ENCODE results near the gene ZHX3.
"Not testable (repeated sequence)": the region's sequence is repeated elsewhere in the genome, so short reads cannot be mapped to it uniquely, and the experiment has no call there.

ZHX3 gene

DNA sequence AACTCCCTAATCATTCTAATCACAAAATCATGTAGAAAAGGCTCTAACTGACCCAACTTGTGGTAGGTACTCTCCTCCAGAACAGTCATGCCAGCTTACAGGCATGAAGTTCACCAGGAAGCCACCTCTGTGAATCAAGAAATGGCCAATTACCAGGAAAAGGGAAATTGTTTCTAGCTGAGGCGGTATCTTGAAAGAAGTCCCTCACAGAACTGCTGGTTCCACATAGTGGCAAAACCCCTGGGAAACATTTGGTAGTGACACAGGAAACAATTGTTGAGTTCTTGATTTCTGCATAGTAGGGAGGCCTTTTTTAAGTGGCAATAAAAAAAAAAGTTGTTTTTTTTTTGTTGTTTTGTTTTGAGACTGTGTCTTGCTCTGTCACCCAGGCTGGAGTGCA lies 3.4 kb upstream of the ZHX3 start:
- H3K4me3 Mint-ChIP-seq: no peak overlapping the region
- ATAC-seq: no peak

DNA sequence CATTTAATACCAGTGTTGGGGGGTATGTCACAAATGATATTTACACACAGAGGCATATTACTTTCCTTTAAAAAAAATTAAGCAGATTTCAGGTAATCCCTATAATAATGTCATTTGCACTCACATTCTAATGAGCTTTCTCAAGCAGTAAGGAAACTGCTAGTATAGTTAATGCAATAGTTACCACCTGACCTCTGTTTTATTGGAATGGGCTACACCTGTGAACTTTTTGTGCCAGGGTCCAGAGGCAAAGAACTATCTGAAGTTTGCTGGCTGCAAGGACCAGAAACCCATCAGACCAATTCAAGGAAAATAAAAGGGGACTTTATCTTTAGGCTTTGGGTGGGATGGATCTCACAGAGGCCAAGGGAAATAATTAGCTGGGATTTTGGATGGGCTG lies 2.9 kb upstream of the ZHX3 start:
- no peak overlapping the region for H3K27ac Mint-ChIP-seq

More for the DNA sequence above, 3.4 kb upstream of the ZHX3 start:
- DNase-seq (ENCODE audit: low spot score in 2 of 2): no peak
- no peak overlapping the region for H3K27ac Mint-ChIP-seq
- no peaks in the 10 kb centered on the region for H3K9me3 Mint-ChIP-seq
- peaks cover 14% of the 10 kb centered on the region for H3K4me1 Mint-ChIP-seq
- no peaks in the 10 kb centered on the region for H3K36me3 Mint-ChIP-seq

DNA sequence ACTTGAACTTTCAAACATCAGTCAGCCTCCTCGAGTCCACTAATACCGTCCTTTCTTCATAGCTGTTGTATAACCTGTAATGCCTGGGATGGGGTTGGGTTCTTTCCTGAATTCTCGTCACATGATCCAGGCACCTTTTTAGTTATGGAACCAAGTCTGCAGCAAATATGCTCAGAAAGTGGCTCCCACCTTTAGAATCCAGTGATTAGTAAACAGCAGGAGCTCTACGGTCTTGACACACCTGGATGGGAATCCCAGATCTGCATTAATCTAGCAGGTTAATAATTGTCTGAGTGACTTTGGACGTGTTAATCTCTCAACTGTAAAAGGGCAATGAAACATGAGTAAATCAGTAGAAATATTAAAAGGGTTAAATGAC lies 729 bp upstream of the ZHX3 start:
- no peaks in the 10 kb centered on the region for H3K9me3 Mint-ChIP-seq
- H3K4me3 Mint-ChIP-seq: peak overlapping the region; percentile 90
- H3K36me3 Mint-ChIP-seq: no peaks in the 10 kb centered on the region
- no peak for DNase-seq (ENCODE audit: low spot score in 2 of 2)
- peak overlapping the region; percentile 50 for H3K27ac Mint-ChIP-seq
- H3K4me1 Mint-ChIP-seq: peaks cover 14% of the 10 kb centered on the region
- ATAC-seq: no peak

More for the DNA sequence above, 2.9 kb upstream of the ZHX3 start:
- Mint-ChIP-seq H3K4me3 (no peak overlapping the region), H3K36me3 (no peaks in the 10 kb centered on the region), H3K9me3 (no peaks in the 10 kb centered on the region), H3K4me1 (peaks cover 14% of the 10 kb centered on the region)
- ATAC-seq (no peak), DNase-seq (ENCODE audit: low spot score in 2 of 2) (no peak)

DNA sequence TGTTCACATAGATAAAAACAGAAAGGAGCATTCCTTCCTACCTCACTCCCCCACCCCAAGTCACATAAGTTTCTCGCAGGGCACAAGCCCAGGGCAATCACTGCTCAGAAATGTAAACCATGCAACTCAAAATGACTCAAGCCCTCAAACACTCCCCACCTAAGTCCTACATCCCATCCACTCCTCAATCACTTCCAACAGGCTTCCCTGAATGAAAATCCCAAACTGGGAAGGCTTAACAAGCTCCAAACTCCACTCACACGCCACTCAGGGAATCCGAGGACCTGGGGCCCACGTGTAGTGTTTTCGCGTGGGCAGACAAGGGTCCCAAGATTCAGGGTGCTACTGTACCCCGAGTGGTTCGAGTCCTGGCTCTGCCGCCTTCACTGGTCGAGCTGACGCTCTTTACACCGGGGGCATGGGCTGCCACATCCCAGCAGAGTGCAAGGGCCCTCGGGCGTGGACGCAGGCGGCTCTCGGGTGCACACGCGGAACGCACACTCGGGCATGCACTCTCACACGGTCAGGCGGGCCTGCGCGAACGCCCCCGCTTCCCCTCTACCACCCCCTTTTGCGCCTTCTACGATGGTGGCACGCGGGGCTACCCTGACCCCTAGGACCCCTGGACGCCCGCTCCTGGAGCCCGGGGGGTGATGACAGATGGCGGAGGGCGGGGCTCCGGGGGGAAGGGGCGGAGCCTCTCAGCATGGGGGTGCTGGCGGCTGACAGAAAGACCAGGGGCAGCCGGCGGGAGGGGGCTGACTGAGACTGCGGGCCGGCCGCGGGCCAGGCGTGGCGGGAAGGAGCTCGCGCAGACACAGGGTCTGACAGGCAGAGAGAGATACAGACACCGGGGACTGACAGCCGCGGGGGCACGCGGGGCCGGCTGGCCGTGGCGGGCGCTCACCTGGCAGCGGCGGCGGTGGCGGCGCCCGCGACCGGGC lies 657 bp downstream of the ZHX3 start:
- ATAC-seq: peak; percentile 77
- Mint-ChIP-seq H3K4me1 (peaks cover 14% of the 10 kb centered on the region), H3K27ac (peak overlapping the region; percentile 88), H3K36me3 (no peaks in the 10 kb centered on the region), H3K4me3 (peak overlapping the region; percentile 90), H3K9me3 (no peaks in the 10 kb centered on the region)
- peak; percentile 64 to 88 for DNase-seq (ENCODE audit: low spot score in 2 of 2)

DNA sequence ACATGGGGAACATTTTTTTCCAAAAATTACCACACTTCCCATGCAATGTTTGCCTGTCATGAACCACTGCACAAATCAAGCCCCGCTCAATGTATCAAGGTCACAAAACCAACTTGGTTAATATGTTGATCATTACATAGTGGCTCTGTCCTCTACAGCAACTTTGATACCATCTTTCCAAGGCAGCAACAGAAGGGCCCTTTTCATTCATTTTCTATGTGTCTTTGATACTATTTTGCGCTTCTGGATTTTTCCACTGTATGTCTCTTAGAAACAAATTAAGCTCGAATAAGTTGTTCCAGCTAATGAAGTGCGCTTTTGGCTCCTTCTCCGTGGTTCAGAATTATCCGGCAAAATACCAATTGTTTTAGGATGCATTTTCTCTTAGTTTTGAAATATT lies 1.5 kb downstream of the ZHX3 start:
- H3K4me3 Mint-ChIP-seq: peak overlapping the region; percentile 90
- no peaks in the 10 kb centered on the region for H3K36me3 Mint-ChIP-seq
- H3K4me1 Mint-ChIP-seq: peaks cover 14% of the 10 kb centered on the region
- H3K9me3 Mint-ChIP-seq: no peaks in the 10 kb centered on the region
- ATAC-seq (no peak), DNase-seq (ENCODE audit: low spot score in 2 of 2) (no peak)
- H3K27ac Mint-ChIP-seq: no peak overlapping the region

DNA sequence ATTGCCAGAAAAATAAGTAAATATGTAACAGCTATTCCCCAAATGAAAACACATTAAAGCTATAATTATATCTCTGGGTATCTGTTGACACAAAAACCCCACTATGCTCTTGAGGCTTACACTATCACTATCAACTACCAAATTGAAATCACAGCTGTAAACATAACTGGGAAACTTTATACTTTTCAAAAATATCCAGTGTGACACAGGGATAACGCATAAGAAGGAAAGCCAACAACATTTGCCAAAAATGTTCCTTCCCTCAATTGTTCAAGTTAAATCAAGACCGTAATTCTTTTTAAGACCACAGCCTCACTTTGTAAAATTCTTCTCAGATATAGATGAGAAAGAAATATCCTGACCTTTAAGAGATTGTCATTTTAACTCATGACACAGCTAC lies 3.1 kb downstream of the ZHX3 start:
- no peaks in the 10 kb centered on the region for H3K9me3 Mint-ChIP-seq
- no peaks in the 10 kb centered on the region for H3K36me3 Mint-ChIP-seq
- H3K4me1 Mint-ChIP-seq: peaks cover 19% of the 10 kb centered on the region
- no peak overlapping the region for H3K27ac Mint-ChIP-seq
- DNase-seq (ENCODE audit: low spot score in 2 of 2): no peak
- H3K4me3 Mint-ChIP-seq: no peak overlapping the region
- ATAC-seq: no peak

DNA sequence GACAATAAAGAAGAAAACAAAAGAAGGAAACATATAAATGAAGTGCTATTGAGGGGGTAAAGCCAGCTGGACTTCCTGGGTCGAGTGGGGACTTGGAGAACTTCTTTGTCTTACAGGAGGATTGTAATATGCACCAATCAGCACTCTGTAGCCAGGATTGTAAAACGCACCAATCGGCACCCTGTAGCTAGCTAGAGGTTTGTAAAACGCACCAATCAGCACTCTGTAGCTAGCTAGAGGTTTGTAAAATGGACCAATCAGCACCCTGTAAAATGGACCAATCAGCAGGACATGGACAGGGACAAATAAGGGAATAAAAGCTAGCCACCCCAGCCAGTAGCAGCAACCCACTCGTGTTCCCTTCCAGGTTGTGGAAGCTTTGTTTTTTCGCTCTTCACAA lies 5.5 kb downstream of the ZHX3 start:
- not testable (repeated sequence) for H3K27ac Mint-ChIP-seq; H3K4me3 Mint-ChIP-seq; H3K36me3 Mint-ChIP-seq; DNase-seq (ENCODE audit: low spot score in 2 of 2); ATAC-seq; H3K9me3 Mint-ChIP-seq
- peaks cover 17% of the 10 kb centered on the region for H3K4me1 Mint-ChIP-seq

DNA sequence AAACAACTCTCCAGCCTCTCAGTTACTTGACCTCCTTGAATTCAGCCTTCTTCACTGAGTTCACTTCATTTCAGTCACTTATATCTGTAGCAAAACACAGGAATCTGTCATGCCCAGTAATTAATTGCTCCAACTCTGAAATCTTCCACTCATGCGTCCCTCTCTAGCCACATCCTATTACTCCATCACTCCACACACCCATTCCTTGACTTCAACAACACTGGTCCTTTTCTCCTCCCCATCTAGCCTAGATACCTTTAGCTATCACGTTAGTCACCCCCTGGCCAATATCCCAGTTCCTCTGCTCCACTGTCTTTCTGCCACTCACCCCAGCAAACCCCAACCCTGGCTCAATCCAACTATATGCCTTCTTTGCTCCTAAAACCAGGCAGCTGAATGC lies 7.7 kb downstream of the ZHX3 start:
- peaks cover 12% of the 10 kb centered on the region for H3K4me1 Mint-ChIP-seq
- H3K4me3 Mint-ChIP-seq: no peak overlapping the region
- no peak for ATAC-seq
- no peak for DNase-seq (ENCODE audit: low spot score in 2 of 2)
- no peaks in the 10 kb centered on the region for H3K9me3 Mint-ChIP-seq
- no peak overlapping the region for H3K27ac Mint-ChIP-seq
- no peaks in the 10 kb centered on the region for H3K36me3 Mint-ChIP-seq

DNA sequence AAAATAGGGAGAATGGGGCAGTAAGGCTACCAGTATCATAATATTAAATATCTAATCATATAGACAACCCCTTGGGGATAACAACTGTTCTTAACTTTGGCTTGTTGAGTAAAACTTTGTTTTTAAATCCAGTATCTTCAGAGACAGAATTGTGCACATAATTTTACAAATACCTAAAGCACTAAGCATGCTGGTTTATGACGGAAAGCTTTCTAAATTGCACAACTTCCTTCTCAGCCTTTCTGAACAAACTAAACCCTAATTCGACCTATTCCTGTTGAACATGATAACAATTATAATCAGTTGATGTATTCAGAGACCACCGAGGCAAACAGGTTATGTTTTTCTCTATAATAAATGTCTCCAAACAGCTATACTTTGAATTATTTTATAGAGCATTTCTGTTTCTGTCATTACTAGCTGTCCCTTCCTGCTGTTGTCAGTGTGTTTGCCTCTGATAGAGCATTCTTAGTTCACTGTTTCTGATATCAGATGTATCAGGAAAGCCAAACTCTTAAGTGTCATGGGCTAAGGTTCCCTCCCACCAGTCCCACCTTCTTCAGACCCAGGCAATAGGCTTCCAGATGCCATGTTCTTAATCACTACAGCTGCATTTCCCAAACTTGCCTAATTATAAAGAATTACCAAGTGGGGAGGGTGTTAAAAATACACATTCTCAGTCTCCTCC lies 8.7 kb downstream of the ZHX3 start:
- Mint-ChIP-seq H3K4me3 (no peak overlapping the region), H3K36me3 (no peaks in the 10 kb centered on the region), H3K9me3 (no peaks in the 10 kb centered on the region), H3K27ac (no peak overlapping the region), H3K4me1 (peaks cover 12% of the 10 kb centered on the region)
- DNase-seq (ENCODE audit: low spot score in 2 of 2) (no peak), ATAC-seq (no peak)

DNA sequence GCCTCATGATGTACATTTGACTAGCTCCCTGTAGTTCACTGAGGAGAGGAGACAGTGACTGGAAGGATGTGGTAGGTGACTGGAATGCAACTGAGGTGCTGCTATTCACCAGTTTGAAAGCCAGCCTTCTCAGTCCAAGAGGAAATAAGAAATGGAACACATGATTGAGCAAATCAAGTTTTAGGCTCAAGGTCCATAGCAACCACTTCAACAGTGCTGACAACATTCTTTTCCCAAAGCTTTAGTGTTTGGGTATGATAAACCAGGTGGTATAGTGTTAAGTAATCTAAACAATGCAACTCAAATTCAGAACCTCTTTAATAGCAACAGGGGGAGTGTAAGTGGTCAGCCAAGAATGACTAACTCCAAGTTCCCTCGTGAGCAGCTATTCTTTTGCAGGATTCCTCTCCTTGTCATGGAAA lies 9.2 kb downstream of the ZHX3 start:
- peak; percentile 26 for ATAC-seq
- Mint-ChIP-seq H3K9me3 (no peaks in the 10 kb centered on the region), H3K36me3 (no peaks in the 10 kb centered on the region), H3K27ac (no peak overlapping the region), H3K4me1 (peaks cover 12% of the 10 kb centered on the region), H3K4me3 (no peak overlapping the region)
- DNase-seq (ENCODE audit: low spot score in 2 of 2): no peak

DNA sequence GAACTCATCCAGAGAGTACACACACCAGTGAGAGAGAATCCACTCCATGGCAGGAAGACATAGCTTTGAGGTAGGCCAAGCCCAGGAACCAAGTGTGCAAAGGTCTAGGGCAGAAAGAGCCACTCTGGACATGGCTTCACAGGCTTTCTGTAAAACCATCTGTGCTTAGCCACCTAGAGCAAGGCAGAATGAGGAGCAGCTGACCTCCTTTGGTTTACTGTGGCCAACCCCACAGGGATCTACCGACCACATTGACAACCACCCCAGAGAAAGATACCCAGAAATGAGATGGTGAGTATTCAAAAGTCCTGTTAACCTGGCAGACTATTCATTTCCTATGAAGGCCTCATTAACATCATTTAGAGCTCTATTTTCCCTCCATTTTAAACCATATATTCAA lies 10.5 kb downstream of the ZHX3 start:
- Mint-ChIP-seq H3K9me3 (no peaks in the 10 kb centered on the region), H3K4me3 (no peak overlapping the region), H3K4me1 (peaks cover 12% of the 10 kb centered on the region), H3K36me3 (no peaks in the 10 kb centered on the region), H3K27ac (no peak overlapping the region)
- DNase-seq (ENCODE audit: low spot score in 2 of 2): no peak
- ATAC-seq: no peak

DNA sequence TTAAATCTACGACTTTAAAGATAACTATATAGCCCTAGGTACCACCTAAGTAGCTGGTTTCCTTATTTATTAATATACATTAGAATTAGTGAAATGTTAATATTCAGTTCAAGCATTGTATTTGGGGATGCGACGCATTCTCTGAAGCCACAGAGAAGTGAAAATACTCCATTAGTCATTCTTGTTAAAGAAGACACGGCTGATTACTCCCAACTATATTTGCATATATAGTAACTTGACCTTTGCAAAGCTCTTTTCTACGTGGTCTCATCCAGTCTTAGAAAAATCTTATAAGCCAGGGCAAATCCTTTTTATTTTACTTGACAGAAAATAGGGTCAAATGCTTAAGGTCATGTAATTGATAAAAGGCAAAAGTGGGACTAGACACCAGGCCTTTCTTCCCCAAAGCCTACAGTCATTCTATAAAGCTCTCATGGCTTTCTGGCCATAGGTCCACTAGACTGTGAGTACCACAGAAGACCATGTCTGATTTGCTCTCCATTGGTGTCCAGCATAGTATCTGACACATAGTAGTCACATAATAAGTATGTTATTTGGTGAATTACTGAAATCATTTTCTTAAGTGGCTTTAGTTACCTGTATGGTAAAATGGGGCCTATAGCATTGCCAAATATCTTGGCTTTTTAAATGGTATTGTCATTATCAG lies 11.3 kb downstream of the ZHX3 start:
- Mint-ChIP-seq H3K9me3 (no peaks in the 10 kb centered on the region), H3K4me1 (peaks cover 12% of the 10 kb centered on the region), H3K36me3 (no peaks in the 10 kb centered on the region), H3K4me3 (no peak overlapping the region), H3K27ac (no peak overlapping the region)
- DNase-seq (ENCODE audit: low spot score in 2 of 2) (no peak), ATAC-seq (no peak)

DNA sequence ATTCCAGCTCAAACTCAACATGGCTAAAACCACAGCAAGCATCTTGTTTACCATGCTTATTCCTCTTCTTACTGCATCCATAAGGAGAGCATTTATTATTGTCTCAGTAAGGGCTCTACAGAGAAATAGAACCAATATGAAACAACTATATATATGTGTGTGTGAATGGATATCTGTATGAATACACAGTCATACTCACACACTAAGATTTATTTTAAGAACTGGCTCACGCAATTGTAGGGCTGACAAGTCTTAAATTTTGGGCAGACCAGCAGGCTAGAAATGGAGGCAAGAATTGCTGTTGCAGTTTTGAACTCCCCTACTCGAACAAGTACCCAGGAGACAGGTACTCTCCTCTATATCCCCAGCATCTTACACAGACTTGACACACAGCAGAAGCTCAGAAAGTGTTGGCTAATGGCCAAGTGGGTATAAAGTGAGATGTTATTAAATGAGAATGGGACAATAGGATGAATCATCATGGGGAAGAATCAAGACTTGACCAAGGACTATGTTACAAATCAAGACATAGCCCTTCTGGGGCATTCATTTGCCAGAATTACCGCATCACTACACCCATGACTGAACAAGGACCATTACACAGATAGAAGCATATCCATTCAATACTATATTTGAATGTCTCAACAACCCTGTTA lies 13.0 kb downstream of the ZHX3 start:
- Mint-ChIP-seq H3K27ac (no peak overlapping the region), H3K4me1 (peaks cover 8% of the 10 kb centered on the region)

DNA sequence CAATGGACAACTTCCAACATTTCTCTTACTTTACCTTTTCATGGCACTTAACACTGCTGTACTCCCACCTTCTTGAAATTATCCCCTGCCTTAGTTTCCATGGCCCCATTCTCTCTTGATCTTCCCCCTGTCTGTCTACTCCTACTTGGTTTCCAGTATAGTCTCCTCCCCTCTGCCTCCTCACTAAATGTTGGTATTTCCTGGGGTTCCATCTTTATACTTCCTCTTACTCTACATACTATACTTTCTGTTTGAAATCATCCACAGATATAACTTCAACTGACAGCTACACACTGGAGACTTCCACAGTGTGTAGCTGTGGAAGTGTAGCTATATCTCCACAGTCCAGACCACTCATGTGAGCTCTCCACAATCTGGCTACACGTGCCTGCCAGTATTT lies 13.5 kb downstream of the ZHX3 start:
- no peaks in the 10 kb centered on the region for H3K9me3 Mint-ChIP-seq
- no peak for ATAC-seq
- no peak overlapping the region for H3K4me3 Mint-ChIP-seq
- H3K4me1 Mint-ChIP-seq: peaks cover 7% of the 10 kb centered on the region
- no peak for DNase-seq (ENCODE audit: low spot score in 2 of 2)
- H3K27ac Mint-ChIP-seq: no peak overlapping the region
- no peaks in the 10 kb centered on the region for H3K36me3 Mint-ChIP-seq

More for the DNA sequence above, 13.0 kb downstream of the ZHX3 start:
- no peak for DNase-seq (ENCODE audit: low spot score in 2 of 2)
- no peaks in the 10 kb centered on the region for H3K9me3 Mint-ChIP-seq
- H3K4me3 Mint-ChIP-seq: no peak overlapping the region
- no peak for ATAC-seq
- no peaks in the 10 kb centered on the region for H3K36me3 Mint-ChIP-seq

DNA sequence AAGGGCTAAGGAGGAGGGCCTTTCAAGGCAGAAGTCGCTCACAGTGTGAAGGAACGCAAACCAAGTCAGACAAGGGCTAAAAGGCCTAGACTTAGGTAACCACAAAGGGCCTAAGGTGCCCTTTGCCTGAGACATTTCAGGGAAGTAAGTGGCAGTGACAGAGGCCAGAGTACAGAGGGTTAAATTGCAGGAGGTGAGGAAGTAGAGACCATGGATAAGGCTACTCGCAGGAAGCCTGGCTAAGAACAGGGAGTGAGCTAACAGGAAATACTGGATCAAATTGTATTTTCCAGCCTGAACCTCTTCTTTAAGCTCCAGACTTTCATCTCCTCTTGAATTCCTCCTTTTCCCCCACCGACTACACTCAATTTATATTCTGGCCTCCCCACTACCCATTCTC lies 16.6 kb downstream of the ZHX3 start:
- no peak for ATAC-seq
- no peak overlapping the region for H3K4me3 Mint-ChIP-seq
- no peaks in the 10 kb centered on the region for H3K36me3 Mint-ChIP-seq
- DNase-seq (ENCODE audit: low spot score in 2 of 2): no peak
- no peaks in the 10 kb centered on the region for H3K4me1 Mint-ChIP-seq
- H3K27ac Mint-ChIP-seq: no peak overlapping the region
- H3K9me3 Mint-ChIP-seq: no peaks in the 10 kb centered on the region
